Ureter (tissue), 1 donor: ENCODE data around the gene NUCB1. TPM values are rescaled to one million over a fixed set of nuclear protein-coding genes. Genes with fewer than 3 reads are reported as not detected.
A peak's percentile ranks its signal among the peaks of the same experiment; 100 is the strongest.

Source experiments
- DNase-seq: peaks from one replicate; pipeline ENCODE4 v3.0.0-alpha.2; 2020; ENCODE audit warnings: low spot score
- total RNA-seq: library from RNA; stranded (reverse); gene quantifications from one replicate; pipeline ENCODE4 v1.2.4, GENCODE V29; 2023
- donor health status: DM: yes; HTN: yes; CAD: no.

NUCB1 gene
- total RNA-seq, 1 donor from 2014 or later = 232 TPM

DNA sequence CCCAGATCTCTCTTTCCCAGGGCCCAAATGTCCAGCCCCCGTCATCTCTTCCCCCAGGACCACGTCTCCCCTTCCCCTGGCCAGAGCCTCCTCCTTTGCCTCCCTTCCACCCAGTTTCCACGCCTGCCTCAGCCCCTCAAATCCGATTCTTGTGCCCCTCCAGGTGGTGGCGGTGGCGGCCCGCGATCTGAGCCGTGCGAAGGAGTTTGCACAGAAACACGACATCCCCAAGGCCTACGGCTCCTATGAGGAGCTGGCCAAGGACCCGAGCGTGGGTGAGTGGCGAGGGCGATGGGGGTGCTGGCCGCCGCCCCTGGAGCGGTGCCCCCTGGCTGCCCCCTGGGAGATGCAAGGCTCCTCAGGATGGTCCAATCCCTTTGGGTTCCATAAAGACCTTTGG is 34.7 kb downstream of the NUCB1 start:
- no peak for DNase-seq

DNA sequence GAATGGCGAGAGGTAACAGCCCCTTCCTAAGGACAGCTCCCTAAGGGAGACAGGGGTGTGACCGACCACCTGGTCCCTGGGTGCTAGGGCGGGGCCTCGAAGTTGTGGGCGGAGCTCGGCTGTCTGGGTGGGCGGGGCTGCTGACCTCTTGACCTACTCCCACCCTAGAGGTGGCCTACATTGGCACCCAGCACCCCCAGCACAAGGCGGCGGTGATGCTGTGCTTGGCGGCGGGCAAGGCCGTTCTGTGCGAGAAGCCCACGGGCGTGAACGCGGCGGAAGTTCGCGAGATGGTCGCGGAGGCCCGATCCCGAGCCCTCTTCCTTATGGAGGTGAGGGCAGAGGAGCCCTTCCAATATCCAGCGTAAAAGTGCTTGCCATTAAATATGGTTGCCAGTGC is 35.8 kb downstream of the NUCB1 start:
- no peak for DNase-seq

DNA sequence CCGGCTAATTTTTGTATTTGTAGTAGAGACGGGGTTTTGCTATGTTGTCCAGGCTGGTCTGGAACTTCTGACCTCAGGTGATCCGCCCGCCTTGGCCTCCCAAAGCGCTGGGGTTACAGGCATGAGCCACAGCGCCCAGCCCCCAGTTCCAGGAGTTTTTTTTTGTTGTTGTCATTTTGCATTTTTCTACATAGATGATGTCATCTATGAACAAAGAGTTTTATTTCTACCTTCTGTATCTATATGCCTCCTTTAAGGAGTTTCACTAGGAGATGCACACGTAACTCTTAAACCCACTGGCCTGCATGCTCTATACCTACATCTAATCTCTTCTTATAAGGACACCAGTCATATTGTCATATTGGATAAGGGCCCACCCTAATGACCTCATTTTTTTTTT is 38.1 kb downstream of the NUCB1 start:
- DNase-seq = no peak

DNA sequence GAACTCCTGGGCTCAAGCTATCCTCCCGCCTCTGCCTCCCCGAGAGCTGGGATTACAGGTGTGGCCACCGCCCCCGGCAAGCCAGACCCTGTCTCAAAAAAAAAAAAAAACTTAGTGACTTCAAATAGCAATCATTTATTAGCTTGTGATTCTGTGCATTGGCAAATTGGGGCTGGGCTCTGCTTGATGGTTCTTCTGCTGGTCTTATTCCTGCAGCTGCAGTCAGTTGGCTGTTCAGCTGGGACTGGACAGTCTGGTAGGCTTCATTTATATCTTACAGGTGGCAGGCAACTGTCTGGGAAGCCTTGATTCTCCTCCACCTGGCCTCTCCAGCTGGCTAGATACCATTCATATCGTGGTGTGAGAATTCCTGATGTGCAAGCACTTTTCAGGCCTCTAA is 40.8 kb downstream of the NUCB1 start:
- DNase-seq = no peak

DNA sequence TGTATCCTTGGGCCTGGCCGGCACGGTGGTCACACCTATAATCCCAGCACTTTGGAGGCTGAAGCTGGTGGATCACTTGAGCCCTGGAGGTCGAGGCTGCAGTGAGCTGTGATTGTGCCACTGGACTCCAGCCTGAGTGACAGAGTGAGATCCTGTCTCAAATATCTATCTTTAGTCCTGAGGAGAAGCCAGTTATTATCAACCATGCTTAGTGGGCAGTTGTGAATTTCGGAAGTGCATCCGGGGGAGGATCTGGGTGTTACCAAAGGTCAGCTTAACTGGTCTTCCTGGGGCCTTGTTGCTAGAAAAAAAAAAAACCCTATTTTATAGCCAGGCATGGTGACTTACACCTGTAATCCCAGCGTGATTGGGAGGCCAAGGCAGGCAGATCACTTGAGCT is 43.0 kb downstream of the NUCB1 start:
- DNase-seq = no peak

DNA sequence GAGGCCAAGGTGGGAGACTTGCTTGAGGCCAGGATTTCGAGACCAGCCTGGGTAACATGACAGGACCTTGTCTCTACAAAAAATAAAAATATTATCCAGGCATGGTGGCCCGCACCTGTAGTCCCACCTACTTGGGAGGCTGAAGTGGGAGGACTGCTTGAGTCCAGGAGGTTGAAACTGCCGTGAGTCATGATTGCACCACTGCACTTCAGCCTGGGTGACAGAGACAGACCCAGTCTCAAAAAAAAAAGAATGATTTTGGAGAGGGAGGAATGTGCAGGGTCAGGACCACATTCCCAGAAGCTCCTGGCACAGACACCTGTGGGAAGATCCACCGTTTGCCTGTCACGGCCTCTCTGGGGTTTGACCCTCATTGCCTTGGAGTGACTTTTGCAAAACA is 45.3 kb downstream of the NUCB1 start:
- no peak for DNase-seq

GRCh38 chr19:48945817-48946216 is 45.7 kb downstream of the NUCB1 start:
- no peak for DNase-seq

- DNase-seq = no peak
Measured at GRCh38 chr19:48946463-48947257, 46.5 kb downstream of the NUCB1 start.

DNA sequence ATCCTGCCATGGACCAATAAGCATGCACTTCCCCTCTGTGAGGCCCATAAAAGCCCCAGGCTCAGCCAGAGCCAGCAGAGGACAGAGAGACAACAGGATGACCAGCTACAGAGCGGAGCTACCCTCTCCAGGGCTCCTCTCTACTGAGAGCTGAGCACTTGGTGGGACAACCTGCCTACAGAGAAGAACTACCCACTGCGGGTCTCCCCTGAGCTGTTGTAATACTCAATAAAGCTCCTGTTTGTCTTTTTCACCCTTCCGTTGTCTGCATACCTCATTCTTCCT is 47.1 kb downstream of the NUCB1 start:
- DNase-seq = no peak

- DNase-seq = no peak
Measured at GRCh38 chr19:48950159-48950558, 50.0 kb downstream of the NUCB1 start.

DNA sequence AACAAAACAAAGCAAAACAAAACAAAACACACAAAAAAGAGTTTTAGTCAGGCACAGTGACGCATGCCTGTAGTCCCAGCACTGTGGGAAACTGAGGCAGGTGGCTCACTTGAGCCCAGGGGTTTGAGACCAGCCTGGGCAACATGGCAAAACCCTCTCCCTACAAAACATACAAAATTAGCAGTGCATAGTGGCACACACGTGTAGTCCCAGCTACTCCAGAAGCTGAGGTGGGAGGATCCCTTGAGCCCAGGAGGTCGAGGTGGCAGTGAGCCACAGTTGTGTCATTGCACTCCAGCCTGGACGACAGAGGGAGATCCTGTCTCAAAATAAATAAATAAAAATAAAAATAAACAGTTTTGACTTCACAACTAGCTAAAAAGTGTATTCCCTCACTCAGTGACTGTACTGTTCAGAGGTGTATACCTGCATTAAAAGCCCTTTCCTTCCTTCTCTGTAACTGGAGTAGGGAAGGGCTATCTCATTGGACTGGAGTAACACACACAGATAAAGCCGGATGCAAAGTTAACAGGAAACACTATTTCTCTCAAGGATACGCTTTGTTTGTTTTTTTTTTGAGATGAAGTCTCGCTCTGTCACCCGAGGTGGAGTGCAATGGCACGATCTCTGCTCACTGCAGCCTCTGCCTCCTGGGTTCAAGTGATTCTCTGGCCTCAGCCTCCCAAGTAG is 50.9 kb downstream of the NUCB1 start:
- DNase-seq = no peak

DNA sequence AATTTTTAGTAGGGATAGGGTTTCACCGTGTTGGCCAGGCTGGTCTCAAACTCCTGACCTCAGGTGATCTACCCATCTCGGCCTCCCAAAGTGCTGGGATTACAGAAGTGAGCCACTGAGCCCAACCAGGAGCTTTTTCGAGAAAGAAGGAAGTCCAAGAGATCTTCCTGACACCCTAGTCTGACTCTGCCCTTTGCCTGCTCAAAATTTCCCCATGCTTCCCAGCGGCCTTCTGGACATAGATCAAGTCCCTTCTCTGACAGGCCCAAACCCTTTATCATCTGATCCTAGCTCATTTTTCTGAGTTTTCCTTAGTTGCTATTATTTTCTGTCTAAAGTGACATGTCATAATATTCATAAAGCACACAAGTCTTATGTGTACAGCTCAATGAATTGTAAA is 53.0 kb downstream of the NUCB1 start:
- DNase-seq = no peak

DNA sequence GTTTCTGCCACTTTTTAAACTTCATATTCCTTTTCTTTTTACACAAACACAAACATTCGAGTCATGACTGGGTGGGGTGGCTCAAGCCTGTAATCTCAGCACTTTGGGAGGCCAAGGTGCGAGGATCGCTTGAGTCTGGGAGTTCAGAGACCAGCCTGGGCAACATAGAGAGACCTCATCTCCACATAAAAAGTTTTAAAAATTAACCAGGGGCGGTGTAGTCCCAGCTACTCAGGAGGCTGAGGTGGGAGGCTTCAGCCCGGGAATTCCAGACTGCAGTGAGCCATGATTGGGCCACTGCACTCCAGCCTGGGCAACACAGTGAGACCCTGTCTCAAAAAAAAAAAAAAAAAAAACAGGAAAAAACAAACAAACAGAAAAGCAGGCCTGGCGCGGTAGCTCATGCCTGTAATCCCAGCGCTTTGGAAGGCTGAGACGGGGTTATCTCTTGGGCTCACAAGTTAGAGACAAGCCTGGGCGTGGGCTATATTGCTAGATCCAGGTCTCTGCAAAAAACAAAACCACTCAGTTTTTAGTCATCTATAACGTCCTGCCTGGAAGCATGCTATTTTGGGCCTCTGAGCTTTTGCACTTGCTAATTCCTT is 54.0 kb downstream of the NUCB1 start:
- no peak for DNase-seq

- DNase-seq = peak; percentile 97
Measured at GRCh38 chr19:48954595-48955307, 54.6 kb downstream of the NUCB1 start, which contains the start of gene BAX. Gene BAX, plus strand, starts transcription at chr19:48954875. Its CDS starts 54 bp downstream, at chr19:48954929.

DNA sequence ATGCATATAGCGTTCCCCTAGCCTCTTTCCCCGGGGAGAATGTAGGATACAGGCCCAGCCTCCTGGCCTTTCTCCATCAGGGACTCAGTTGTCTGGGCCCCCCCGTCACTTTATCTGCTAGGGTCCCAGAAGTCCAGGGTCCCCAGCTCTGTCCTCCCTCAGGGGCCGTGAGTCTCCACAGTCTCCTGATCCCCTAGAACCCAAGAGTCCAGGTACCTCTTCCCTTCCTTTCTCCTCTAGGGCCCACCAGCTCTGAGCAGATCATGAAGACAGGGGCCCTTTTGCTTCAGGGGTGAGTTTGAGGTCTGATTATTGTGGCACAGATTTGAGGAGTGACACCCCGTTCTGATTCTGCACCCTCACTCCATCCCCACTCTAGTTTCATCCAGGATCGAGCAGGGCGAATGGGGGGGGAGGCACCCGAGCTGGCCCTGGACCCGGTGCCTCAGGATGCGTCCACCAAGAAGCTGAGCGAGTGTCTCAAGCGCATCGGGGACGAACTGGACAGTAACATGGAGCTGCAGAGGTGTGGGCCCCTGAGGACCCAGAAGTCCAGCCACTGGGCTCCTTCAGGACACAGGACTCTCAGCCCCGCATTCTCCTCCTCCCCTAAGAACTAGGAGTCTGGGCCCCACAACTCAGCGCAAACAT is 55.3 kb downstream of the NUCB1 start:
- no peak for DNase-seq

GRCh38 chr19:48958006-48958405 is 57.9 kb downstream of the NUCB1 start:
- no peak for DNase-seq

GRCh38 chr19:48959341-48960239 is 59.5 kb downstream of the NUCB1 start:
- DNase-seq = no peak

GRCh38 chr19:48961051-48961649 is 61.0 kb downstream of the NUCB1 start:
- no peak for DNase-seq

GRCh38 chr19:48961673-48962028 is 61.5 kb downstream of the NUCB1 start:
- no peak for DNase-seq

GRCh38 chr19:48962029-48962848 is 62.1 kb downstream of the NUCB1 start:
- DNase-seq = peak; percentile 80
